Endothelial cell of umbilical vein (primary cell): ENCODE data around the gene DAPK3. TPM values are rescaled to one million over a fixed set of nuclear protein-coding genes. Genes with fewer than 3 reads are reported as not detected.

Experiments
- BruUV-seq: library from RNA; stranded (reverse); fragments of 400-500 nt; replicated peaks from 2 replicates; lab custom pipeline; 2021; lab: Mats Ljungman, UMichigan
- CTCF ChIA-PET: fragments of 300-600, 350-600 bp; sonication (Branson Sonifier 250); formaldehyde crosslinking; loops from one replicate; lab custom pipeline; 2021; ENCODE audit warnings: antibody characterized with exemption, inconsistent platforms; lab: Charles Lee
- POLR2A ChIA-PET: fragments of 300-600, 350-600 bp; sonication (Branson Sonifier 250); formaldehyde crosslinking; loops from one replicate; lab custom pipeline; 2021; ENCODE audit warnings: antibody characterized with exemption, inconsistent platforms; lab: Charles Lee
- DNase-seq: peaks from one replicate; pipeline ENCODE4 v3.0.0-alpha.2; 2011; ENCODE audit warnings: low read depth, low spot score
- FAIRE-seq: peaks from 2 replicates; lab custom pipeline; 2011; peaks lifted over from hg19 to GRCh38; lab: Jason Lieb, UNC
- H2AFZ ChIP-seq: 2 replicates; pipeline ENCODE4 v1.6.0; 2012; ENCODE audit warnings: low read depth, low read length, control low read depth, inconsistent platforms
- H3K27ac ChIP-seq: 2 replicates; pipeline ENCODE4 v1.5.1; 2011; ENCODE audit warnings: low read depth, mild to moderate bottlenecking, control low read depth, low read length, moderate library complexity; ENCODE audit not compliant: insufficient read depth
- H3K27me3 ChIP-seq, 2 experiments: 2 replicates each; pipeline versions ENCODE4 v1.6.0 to v1.6.1; 2011; ENCODE audit warnings: low read length in 2 of 2, mixed read lengths in 1 of 2; ENCODE audit not compliant: control insufficient read depth in 2 of 2, insufficient read depth in 2 of 2
- H3K36me3 ChIP-seq, 2 experiments: 2 replicates in 1 of 2; 3 replicates in 1 of 2; pipeline ENCODE4 v1.5.1; 2011; ENCODE audit warnings: low read length in 2 of 2, mild to moderate bottlenecking in 1 of 2, moderate library complexity in 1 of 2; ENCODE audit not compliant: control insufficient read depth in 2 of 2, insufficient read depth in 2 of 2; ENCODE audit errors: extremely low read depth in 1 of 2
- H3K4me1 ChIP-seq: 3 replicates; pipeline ENCODE4 v1.5.1; 2011; ENCODE audit warnings: mild to moderate bottlenecking, low read length; ENCODE audit not compliant: control insufficient read depth, insufficient read depth; ENCODE audit errors: extremely low read depth
- H3K4me2 ChIP-seq: 2 replicates; pipeline ENCODE4 v1.6.1; 2011; ENCODE audit warnings: low read length, control low read depth, mixed read lengths; ENCODE audit not compliant: insufficient read depth
- H3K4me3 ChIP-seq, 3 experiments: fragments of 200-600 bp in 1 of 3; sonication (generic), shearing (Covaris generic) in 1 of 3; replicated peaks in 1 of 3; 2 replicates each; pipeline ENCODE4 v1.5.1; 2011 to 2016; ENCODE audit warnings: control low read depth in 3 of 3, low read length in 3 of 3, mild to moderate bottlenecking in 2 of 3, inconsistent platforms in 1 of 3, low read depth in 1 of 3, moderate library complexity in 1 of 3; ENCODE audit not compliant: insufficient read depth in 1 of 3
- H3K79me2 ChIP-seq: 2 replicates; pipeline ENCODE4 v1.6.0; 2012; ENCODE audit warnings: low read length, inconsistent platforms; ENCODE audit not compliant: control insufficient read depth, insufficient read depth
- H3K9ac ChIP-seq: replicated peaks from 2 replicates; pipeline ENCODE3; 2011; ENCODE audit warnings: low read length, control low read depth; ENCODE audit not compliant: insufficient read depth; ENCODE audit errors: extremely low read depth
- H3K9me1 ChIP-seq: replicated peaks from 3 replicates; pipeline ENCODE4 v1.6.0; 2011; ENCODE audit warnings: mild to moderate bottlenecking, low read length; ENCODE audit not compliant: control insufficient read depth, insufficient read depth; ENCODE audit errors: extremely low read depth
- H3K9me3 ChIP-seq: replicated peaks from 2 replicates; pipeline ENCODE4 v1.5.1; 2012; ENCODE audit warnings: low read length, inconsistent platforms; ENCODE audit not compliant: control insufficient read depth, insufficient read depth
- H4K20me1 ChIP-seq: replicated peaks from 2 replicates; pipeline ENCODE3; 2011; ENCODE audit warnings: mild to moderate bottlenecking, low read length; ENCODE audit not compliant: control insufficient read depth, insufficient read depth; ENCODE audit errors: extremely low read depth
- EZH2 ChIP-seq: IDR thresholded peaks from 2 replicates; pipeline ENCODE4 v1.6.1; 2012; ENCODE audit warnings: borderline replicate concordance, low read depth, mild to moderate bottlenecking, moderate library complexity, low read length, inconsistent platforms; ENCODE audit not compliant: severe bottlenecking
- GATA2 ChIP-seq: IDR thresholded peaks from 2 replicates; pipeline ENCODE4 v1.7.0; 2011; ENCODE audit warnings: low read depth, mild to moderate bottlenecking, moderate library complexity, mixed read lengths, low read length; ENCODE audit not compliant: insufficient read length, insufficient read depth
- JUN ChIP-seq: IDR thresholded peaks from 2 replicates; pipeline ENCODE4 v1.6.1; 2011; ENCODE audit warnings: borderline replicate concordance, low read depth; ENCODE audit not compliant: insufficient read length, insufficient read depth
- dilution Hi-C: fragments of 300-500 bp; cut with MboI; formaldehyde crosslinking; loops from one replicate; pipeline ENCODE4 v1.15.0; 2019; ENCODE audit warnings: low sequenced_read_pairs; ENCODE audit not compliant: extremely low pct_ligation_motif_present
- intact Hi-C: fragments of 100-400 bp; cut with micrococcal nuclease; formaldehyde crosslinking; loops from one replicate; pipeline ENCODE4 v1.10.0; 2022
- polyA plus RNA-seq, 4 experiments: library from polyadenylated mRNA; depleted of rRNA in 3 of 4; stranded (reverse) in 3 of 4; unstranded in 1 of 4; fragments of >200 nt; gene quantifications; 2 replicates each; pipeline versions ENCODE4 v1.2.1 to v1.2.3, GENCODE V29; 2011 to 2012; ENCODE audit warnings: missing spikeins in 1 of 4
- total RNA-seq: library from RNA; stranded (reverse); gene quantifications from 2 replicates; pipeline ENCODE4 v1.2.3, GENCODE V29; 2021
- TF ChIP-seq, protein P1 (sequence below): IDR thresholded peaks from 2 replicates; pipeline ENCODE4 v1.6.1; 2011; ENCODE audit not compliant: insufficient read depth, insufficient read length
- TF ChIP-seq, protein P2 (sequence below), 2 donors: IDR thresholded peaks; 1 replicate in 1 of 2; 2 replicates in 1 of 2; pipeline ENCODE4 v1.5.1; 2011; ENCODE audit warnings: low read length in 2 of 2, mild to moderate bottlenecking in 2 of 2, moderate library complexity in 2 of 2, control low read depth in 1 of 2, inconsistent platforms in 1 of 2, low read depth in 1 of 2; ENCODE audit not compliant: insufficient read depth in 1 of 2; ENCODE audit errors: extremely low read depth in 1 of 2

DAPK3 gene
- total and polyA plus RNA-seq, 2 donors (not counting 3 experiments of a cell fraction or from before 2014, with no cell fraction given) = 157 to 175 TPM

DNA sequence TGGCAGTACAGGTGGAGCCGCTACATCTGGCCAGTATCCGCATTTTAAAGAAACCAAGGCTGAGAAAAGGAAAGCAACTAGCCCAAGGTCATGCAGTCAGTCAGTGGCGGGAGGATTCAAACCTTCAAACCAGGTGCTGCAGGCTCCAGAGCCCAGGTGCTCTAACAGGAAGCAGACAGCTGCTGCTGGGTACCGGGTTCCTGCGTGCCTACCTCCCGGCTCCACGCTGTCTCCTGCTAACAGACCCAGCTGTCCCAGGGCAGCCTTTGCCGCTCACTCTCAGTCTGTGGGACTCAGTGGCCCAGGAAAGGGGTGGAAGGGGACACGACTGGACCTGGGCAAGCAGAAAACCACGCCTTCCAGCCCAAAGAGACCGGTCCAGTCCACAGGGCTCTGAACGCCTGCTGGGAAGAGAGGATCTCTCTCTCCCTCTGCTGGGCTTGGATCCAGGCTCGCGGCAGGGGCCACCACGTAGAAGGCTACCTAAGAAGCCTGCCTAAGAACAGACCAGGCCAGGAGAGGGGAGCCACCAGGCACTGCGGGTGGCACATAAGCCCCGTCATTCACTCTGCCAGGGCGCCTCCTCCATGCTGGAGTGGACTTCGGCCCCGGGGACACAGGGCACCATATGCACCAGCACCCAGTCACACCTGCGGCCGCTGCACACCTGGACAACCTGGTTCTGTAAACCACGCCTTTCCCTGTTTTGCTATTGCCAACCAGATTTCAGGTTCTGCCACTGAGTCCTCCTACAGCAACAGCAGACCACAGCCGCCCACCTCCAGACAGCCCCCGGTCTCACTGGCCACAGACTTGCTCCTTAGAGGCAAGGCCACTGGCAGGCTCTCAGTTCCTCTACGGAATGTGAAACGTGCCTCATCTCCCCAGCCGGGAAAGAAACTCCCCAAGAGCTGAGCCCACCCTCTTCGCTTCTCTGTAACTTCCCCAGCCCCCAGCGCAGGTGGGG lies 4.6 kb downstream of the DAPK3 start:
- H3K4me1 ChIP-seq = peaks cover 23% of the 10 kb centered on the region
- H2AFZ ChIP-seq = no peak overlapping the region
- H3K27me3 ChIP-seq = no peaks in the 10 kb centered on the region
- dilution Hi-C loops = no loop called here
- no peak for DNase-seq
- no peak overlapping the region for H3K9ac ChIP-seq
- no peak overlapping the region for H3K4me2 ChIP-seq
- no peaks in the 10 kb centered on the region for H3K9me3 ChIP-seq
- H3K36me3 ChIP-seq = peaks cover 16 to 43% of the 10 kb centered on the region in 2 experiments
- no TSS peak for BruUV-seq
- TF ChIP-seq GATA2 = no peak
- no peak for TF ChIP-seq JUN
- no peaks in the 10 kb centered on the region for H3K9me1 ChIP-seq
- H3K27ac ChIP-seq = no peak overlapping the region
- H4K20me1 ChIP-seq = no peaks in the 10 kb centered on the region
- POLR2A ChIA-PET = no interaction called here
- H3K4me3 ChIP-seq = no peak overlapping the region
- no peak for FAIRE-seq
- H3K79me2 ChIP-seq = peaks cover 48% of the 10 kb centered on the region
- CTCF ChIA-PET = no interaction called here
- intact Hi-C loops = loop anchor here (5.0 kb wide), 1 partner anchor 101 kb away; the partner anchor contains the start of gene ZBTB7A

DNA sequence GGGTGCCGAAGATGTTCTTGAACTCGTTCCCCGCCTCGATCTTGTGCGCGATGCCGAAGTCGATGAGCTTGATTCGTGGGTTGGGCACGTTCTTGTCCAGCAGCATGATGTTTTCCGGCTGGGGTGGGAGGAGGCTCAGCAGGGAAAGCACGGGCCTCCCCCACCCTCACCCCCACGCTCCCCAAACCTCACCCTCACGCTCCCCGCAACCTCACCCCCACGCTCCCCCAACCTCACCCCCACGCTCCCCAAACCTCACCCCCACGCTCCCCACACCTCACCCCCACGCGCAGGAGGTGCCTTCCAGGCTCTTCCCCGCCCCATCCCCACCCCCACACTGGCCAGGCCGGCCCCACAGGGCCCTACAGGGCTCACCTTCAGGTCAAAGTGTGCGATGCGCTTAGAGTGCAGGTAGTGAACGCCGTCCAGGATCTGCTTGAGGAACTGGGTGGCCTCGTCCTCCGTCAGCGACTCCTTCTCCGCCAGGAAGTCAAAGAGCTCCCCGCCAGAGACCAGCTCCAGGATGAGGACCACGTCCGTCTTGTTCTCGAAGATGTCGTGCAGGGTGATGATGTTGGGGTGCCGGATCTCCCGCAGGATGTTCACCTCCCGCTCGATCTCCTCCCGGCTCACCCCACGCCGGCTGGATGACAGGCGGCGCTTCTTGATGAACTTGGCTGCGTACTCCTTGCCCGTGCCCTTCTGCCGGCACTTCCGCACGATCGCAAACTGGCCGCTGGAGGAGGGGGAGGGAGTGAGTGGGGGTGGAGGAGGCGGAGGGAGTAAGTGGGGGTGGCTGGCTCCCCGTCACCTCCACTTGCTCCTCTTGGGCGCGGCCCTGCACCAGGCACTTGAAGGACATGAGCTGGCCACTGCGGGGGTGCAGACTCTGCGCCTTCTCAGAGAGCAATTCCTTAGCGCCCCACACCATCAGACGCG lies 6.4 kb downstream of the DAPK3 start:
- intact Hi-C loops = loop anchor here (5.0 kb wide), 1 partner anchor 103 kb away; the partner anchor contains the start of gene ZBTB7A
- Histone ChIP-seq H3K4me2 (no peak overlapping the region), H4K20me1 (no peaks in the 10 kb centered on the region), H3K9me3 (no peaks in the 10 kb centered on the region), H3K27me3 (no peaks in the 10 kb centered on the region), H3K27ac (no peak overlapping the region), H3K4me1 (peaks cover 16% of the 10 kb centered on the region), H2AFZ (no peak overlapping the region), H3K36me3 (peaks cover 16 to 59% of the 10 kb centered on the region in 2 experiments), H3K9ac (no peak overlapping the region), H3K4me3 (no peak overlapping the region), H3K79me2 (peaks cover 35% of the 10 kb centered on the region), H3K9me1 (no peaks in the 10 kb centered on the region)
- DNase-seq (no peak), FAIRE-seq (no peak)
- CTCF ChIA-PET = no interaction called here
- dilution Hi-C loops = no loop called here
- BruUV-seq = no TSS peak
- TF ChIP-seq GATA2 (no peak), EZH2 (no peak), JUN (no peak)
- TF ChIP-seq, protein P1, sequence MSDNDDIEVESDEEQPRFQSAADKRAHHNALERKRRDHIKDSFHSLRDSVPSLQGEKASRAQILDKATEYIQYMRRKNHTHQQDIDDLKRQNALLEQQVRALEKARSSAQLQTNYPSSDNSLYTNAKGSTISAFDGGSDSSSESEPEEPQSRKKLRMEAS = no peak
- TF ChIP-seq, protein P2, sequence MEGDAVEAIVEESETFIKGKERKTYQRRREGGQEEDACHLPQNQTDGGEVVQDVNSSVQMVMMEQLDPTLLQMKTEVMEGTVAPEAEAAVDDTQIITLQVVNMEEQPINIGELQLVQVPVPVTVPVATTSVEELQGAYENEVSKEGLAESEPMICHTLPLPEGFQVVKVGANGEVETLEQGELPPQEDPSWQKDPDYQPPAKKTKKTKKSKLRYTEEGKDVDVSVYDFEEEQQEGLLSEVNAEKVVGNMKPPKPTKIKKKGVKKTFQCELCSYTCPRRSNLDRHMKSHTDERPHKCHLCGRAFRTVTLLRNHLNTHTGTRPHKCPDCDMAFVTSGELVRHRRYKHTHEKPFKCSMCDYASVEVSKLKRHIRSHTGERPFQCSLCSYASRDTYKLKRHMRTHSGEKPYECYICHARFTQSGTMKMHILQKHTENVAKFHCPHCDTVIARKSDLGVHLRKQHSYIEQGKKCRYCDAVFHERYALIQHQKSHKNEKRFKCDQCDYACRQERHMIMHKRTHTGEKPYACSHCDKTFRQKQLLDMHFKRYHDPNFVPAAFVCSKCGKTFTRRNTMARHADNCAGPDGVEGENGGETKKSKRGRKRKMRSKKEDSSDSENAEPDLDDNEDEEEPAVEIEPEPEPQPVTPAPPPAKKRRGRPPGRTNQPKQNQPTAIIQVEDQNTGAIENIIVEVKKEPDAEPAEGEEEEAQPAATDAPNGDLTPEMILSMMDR (IDR thresholded peaks at IDR 0.05; ENCODE audit: extremely low read depth in 1 of 2, insufficient read depth in 1 of 2, low read depth in 1 of 2, low read length in 2 of 2) = no peak
- POLR2A ChIA-PET = no interaction called here
